ENCODE data around the gene ZNF280B. TPM values are rescaled to one million over a fixed set of nuclear protein-coding genes. Genes with fewer than 3 reads are reported as not detected.

The ZNF280B gene
- total and polyA plus RNA-seq, 2 donors (not counting 3 experiments of a cell fraction or from before 2014, with no cell fraction given) = 1.5 to 3.1 TPM

- TF ChIP-seq MYC (IDR thresholded peaks at IDR 0.05; ENCODE audit: low read depth, low read length) (no peak), JUN (IDR thresholded peaks at IDR 0.05; ENCODE audit: borderline replicate concordance, insufficient read depth, insufficient read length, low read depth) (no peak), CTCF (IDR thresholded peaks at IDR 0.05; ENCODE audit: extremely low read depth in 1 of 2, insufficient read depth in 1 of 2, low read depth in 1 of 2, low read length in 2 of 2) (no peak), EZH2 (IDR thresholded peaks at IDR 0.05; ENCODE audit: borderline replicate concordance, low read depth, low read length, severe bottlenecking) (no peak), POLR2AphosphoS5 (IDR thresholded peaks at IDR 0.05; ENCODE audit: insufficient read depth, low read depth, low read length) (no peak), POLR2A (IDR thresholded peaks at IDR 0.05; ENCODE audit: low read depth, low read length) (no peak), GATA2 (IDR thresholded peaks at IDR 0.05; ENCODE audit: insufficient read depth, insufficient read length, low read depth, low read length) (no peak), MAX (IDR thresholded peaks at IDR 0.05; ENCODE audit: insufficient read depth, insufficient read length) (no peak), FOS (IDR thresholded peaks at IDR 0.05; ENCODE audit: borderline replicate concordance, insufficient read depth, low read length) (no peak)
- Histone ChIP-seq H3K4me1 (ENCODE audit: control insufficient read depth, extremely low read depth, insufficient read depth, low read length) (no peaks in the 10 kb centered on the region), H3K9me3 (replicated peaks; ENCODE audit: control insufficient read depth, insufficient read depth, low read length) (no peaks in the 10 kb centered on the region), H3K9ac (replicated peaks; ENCODE audit: extremely low read depth, insufficient read depth, low read length) (no peak overlapping the region), H3K79me2 (ENCODE audit: control insufficient read depth, insufficient read depth, low read length) (no peaks in the 10 kb centered on the region), H3K27me3 (ENCODE audit: control insufficient read depth in 2 of 2, insufficient read depth in 2 of 2, low read length in 2 of 2) (peaks cover 10 to 11% of the 10 kb centered on the region in 2 experiments), H2AFZ (ENCODE audit: low read depth, low read length) (no peak overlapping the region), H3K9me1 (replicated peaks; ENCODE audit: control insufficient read depth, extremely low read depth, insufficient read depth, low read length) (no peaks in the 10 kb centered on the region), H3K4me2 (ENCODE audit: insufficient read depth, low read length) (no peak overlapping the region), H3K27ac (ENCODE audit: insufficient read depth, low read depth, low read length) (no peak overlapping the region), H3K4me3 (replicated peaks in 1 of 3; ENCODE audit: insufficient read depth in 1 of 3, low read depth in 1 of 3, low read length in 3 of 3) (no peak overlapping the region), H3K36me3 (ENCODE audit: control insufficient read depth in 2 of 2, extremely low read depth in 1 of 2, insufficient read depth in 2 of 2, low read length in 2 of 2) (no peaks in the 10 kb centered on the region), H4K20me1 (replicated peaks; ENCODE audit: control insufficient read depth, extremely low read depth, insufficient read depth, low read length) (no peaks in the 10 kb centered on the region)
- CTCF ChIA-PET = no interaction called here
- intact Hi-C loops (cut with micrococcal nuclease) (no loop called here), dilution Hi-C loops (cut with MboI; ENCODE audit: extremely low pct_ligation_motif_present, low sequenced_read_pairs) (no loop called here)
- DNase-seq (ENCODE audit: low read depth, low spot score) = no peak
- no peak for FAIRE-seq
- no TSS peak for BruUV-seq (replicated peaks)
- POLR2A ChIA-PET = no interaction called here
These were observed 55.4 kb downstream of the ZNF280B start for GRCh38 chr22:22452996-22453686.
